Liver (tissue), 3 donors: ENCODE measurements around the gene ZNF519.
"Not testable (repeated sequence)": the region's sequence is repeated elsewhere in the genome, so short reads cannot be mapped to it uniquely, and the experiment has no call there.

ENCODE experiments used
- EGR1 ChIP-seq, 2 donors: IDR thresholded peaks; 2 replicates each; pipeline ENCODE4 v1.6.1; 2016 to 2018; ENCODE audit warnings: antibody characterized with exemption in 2 of 2, low read depth in 2 of 2
- NR2F2 ChIP-seq: IDR thresholded peaks from 2 replicates; pipeline ENCODE4 v1.6.1; 2016; ENCODE audit warnings: antibody characterized with exemption
- RAD21 ChIP-seq, 2 donors: IDR thresholded peaks; 2 replicates each; pipeline ENCODE4 v1.6.1; 2016; ENCODE audit warnings: antibody characterized with exemption in 2 of 2, mild to moderate bottlenecking in 2 of 2
- RXRA ChIP-seq, 2 donors: IDR thresholded peaks; 2 replicates each; pipeline ENCODE4 v1.6.1; 2017 to 2018; ENCODE audit warnings: antibody characterized with exemption in 2 of 2, mild to moderate bottlenecking in 1 of 2
- SP1 ChIP-seq: IDR thresholded peaks from 2 replicates; pipeline ENCODE4 v1.6.1; 2018; ENCODE audit warnings: antibody characterized with exemption, mild to moderate bottlenecking
- TF ChIP-seq, protein P1 (sequence below): IDR thresholded peaks from 2 replicates; pipeline ENCODE4 v1.6.1; 2016; ENCODE audit warnings: antibody characterized with exemption, mild to moderate bottlenecking
- TF ChIP-seq, protein P2 (sequence below): fragments of 150-350 bp; IDR thresholded peaks from 2 replicates; pipeline ENCODE4 v1.5.1; 2017; ENCODE audit warnings: improper control_type of control experiment, low read depth, low read length; ENCODE audit not compliant: missing input control
- TF ChIP-seq, protein P3 (sequence below): IDR thresholded peaks from 2 replicates; pipeline ENCODE4 v1.6.1; 2016; ENCODE audit warnings: antibody characterized with exemption
- TF ChIP-seq, protein P4 (sequence below): IDR thresholded peaks from 2 replicates; pipeline ENCODE4 v1.6.1; 2016; ENCODE audit warnings: antibody characterized with exemption
- donor health status: healthy.
- donor health status: healthy.

DNA sequence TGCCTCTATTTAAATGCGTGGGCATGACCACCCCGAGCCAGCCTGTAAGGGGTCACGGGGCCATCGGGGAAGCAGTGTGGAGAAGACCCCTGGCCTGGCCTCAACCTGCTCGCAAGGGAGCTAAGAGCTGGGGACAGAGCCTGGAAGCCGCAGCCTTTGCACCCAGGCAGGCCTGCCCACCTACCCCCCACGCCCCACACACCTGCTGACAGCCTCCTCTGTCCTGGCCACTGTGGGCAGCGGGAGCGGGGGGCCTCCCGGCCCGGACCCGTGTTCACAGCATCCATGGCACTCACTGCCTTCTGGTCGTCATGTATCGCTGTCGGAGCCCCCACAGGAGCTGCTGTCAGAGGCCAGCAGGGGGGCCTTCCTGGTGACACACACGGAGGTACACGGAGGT is 11.2 kb upstream of the ZNF519 start:
- not testable (repeated sequence) for TF ChIP-seq NR2F2; RAD21 (IDR thresholded peaks at IDR 0.05); RXRA (IDR thresholded peaks at IDR 0.05); SP1; EGR1 (IDR thresholded peaks at IDR 0.05; ENCODE audit: low read depth in 2 of 2)
- TF ChIP-seq, protein P1, sequence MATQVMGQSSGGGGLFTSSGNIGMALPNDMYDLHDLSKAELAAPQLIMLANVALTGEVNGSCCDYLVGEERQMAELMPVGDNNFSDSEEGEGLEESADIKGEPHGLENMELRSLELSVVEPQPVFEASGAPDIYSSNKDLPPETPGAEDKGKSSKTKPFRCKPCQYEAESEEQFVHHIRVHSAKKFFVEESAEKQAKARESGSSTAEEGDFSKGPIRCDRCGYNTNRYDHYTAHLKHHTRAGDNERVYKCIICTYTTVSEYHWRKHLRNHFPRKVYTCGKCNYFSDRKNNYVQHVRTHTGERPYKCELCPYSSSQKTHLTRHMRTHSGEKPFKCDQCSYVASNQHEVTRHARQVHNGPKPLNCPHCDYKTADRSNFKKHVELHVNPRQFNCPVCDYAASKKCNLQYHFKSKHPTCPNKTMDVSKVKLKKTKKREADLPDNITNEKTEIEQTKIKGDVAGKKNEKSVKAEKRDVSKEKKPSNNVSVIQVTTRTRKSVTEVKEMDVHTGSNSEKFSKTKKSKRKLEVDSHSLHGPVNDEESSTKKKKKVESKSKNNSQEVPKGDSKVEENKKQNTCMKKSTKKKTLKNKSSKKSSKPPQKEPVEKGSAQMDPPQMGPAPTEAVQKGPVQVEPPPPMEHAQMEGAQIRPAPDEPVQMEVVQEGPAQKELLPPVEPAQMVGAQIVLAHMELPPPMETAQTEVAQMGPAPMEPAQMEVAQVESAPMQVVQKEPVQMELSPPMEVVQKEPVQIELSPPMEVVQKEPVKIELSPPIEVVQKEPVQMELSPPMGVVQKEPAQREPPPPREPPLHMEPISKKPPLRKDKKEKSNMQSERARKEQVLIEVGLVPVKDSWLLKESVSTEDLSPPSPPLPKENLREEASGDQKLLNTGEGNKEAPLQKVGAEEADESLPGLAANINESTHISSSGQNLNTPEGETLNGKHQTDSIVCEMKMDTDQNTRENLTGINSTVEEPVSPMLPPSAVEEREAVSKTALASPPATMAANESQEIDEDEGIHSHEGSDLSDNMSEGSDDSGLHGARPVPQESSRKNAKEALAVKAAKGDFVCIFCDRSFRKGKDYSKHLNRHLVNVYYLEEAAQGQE, result not testable (repeated sequence)
- TF ChIP-seq, protein P2, sequence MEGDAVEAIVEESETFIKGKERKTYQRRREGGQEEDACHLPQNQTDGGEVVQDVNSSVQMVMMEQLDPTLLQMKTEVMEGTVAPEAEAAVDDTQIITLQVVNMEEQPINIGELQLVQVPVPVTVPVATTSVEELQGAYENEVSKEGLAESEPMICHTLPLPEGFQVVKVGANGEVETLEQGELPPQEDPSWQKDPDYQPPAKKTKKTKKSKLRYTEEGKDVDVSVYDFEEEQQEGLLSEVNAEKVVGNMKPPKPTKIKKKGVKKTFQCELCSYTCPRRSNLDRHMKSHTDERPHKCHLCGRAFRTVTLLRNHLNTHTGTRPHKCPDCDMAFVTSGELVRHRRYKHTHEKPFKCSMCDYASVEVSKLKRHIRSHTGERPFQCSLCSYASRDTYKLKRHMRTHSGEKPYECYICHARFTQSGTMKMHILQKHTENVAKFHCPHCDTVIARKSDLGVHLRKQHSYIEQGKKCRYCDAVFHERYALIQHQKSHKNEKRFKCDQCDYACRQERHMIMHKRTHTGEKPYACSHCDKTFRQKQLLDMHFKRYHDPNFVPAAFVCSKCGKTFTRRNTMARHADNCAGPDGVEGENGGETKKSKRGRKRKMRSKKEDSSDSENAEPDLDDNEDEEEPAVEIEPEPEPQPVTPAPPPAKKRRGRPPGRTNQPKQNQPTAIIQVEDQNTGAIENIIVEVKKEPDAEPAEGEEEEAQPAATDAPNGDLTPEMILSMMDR, result not testable (repeated sequence)
- TF ChIP-seq, protein P3, sequence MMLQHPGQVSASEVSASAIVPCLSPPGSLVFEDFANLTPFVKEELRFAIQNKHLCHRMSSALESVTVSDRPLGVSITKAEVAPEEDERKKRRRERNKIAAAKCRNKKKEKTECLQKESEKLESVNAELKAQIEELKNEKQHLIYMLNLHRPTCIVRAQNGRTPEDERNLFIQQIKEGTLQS, result not testable (repeated sequence)
- TF ChIP-seq, protein P4, sequence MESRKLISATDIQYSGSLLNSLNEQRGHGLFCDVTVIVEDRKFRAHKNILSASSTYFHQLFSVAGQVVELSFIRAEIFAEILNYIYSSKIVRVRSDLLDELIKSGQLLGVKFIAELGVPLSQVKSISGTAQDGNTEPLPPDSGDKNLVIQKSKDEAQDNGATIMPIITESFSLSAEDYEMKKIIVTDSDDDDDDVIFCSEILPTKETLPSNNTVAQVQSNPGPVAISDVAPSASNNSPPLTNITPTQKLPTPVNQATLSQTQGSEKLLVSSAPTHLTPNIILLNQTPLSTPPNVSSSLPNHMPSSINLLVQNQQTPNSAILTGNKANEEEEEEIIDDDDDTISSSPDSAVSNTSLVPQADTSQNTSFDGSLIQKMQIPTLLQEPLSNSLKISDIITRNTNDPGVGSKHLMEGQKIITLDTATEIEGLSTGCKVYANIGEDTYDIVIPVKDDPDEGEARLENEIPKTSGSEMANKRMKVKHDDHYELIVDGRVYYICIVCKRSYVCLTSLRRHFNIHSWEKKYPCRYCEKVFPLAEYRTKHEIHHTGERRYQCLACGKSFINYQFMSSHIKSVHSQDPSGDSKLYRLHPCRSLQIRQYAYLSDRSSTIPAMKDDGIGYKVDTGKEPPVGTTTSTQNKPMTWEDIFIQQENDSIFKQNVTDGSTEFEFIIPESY, result not testable (repeated sequence)
